Muscle layer of duodenum (tissue), 2 donors: ENCODE measurements around the gene POLRMT.

Source experiments
- H3K27ac ChIP-seq: one replicate; pipeline ENCODE4 v1.7.0; 2013; ENCODE audit warnings: mild to moderate bottlenecking, low read length
- H3K27me3 ChIP-seq: one replicate; pipeline ENCODE4 v1.7.0; 2013; ENCODE audit warnings: low read depth, mild to moderate bottlenecking, control low read depth, low read length
- H3K36me3 ChIP-seq, 2 donors: one replicate each; pipeline ENCODE4 v1.7.0; 2013; ENCODE audit warnings: low read length in 2 of 2, control low read depth in 1 of 2, mild to moderate bottlenecking in 1 of 2; ENCODE audit not compliant: insufficient read depth in 2 of 2, control insufficient read depth in 1 of 2
- H3K4me1 ChIP-seq, 2 donors: one replicate each; pipeline ENCODE4 v1.7.0; 2013; ENCODE audit warnings: low read length in 2 of 2, mild to moderate bottlenecking in 2 of 2, control low read depth in 1 of 2, moderate library complexity in 1 of 2; ENCODE audit not compliant: insufficient read depth in 2 of 2, control insufficient read depth in 1 of 2
- H3K4me3 ChIP-seq, 2 donors: one replicate each; pipeline ENCODE4 v1.7.0; 2013; ENCODE audit warnings: low read length in 2 of 2, low read depth in 1 of 2, mild to moderate bottlenecking in 1 of 2
- H3K9me3 ChIP-seq, 2 donors: one replicate each; pipeline ENCODE4 v1.7.0; 2013; ENCODE audit warnings: low read length in 2 of 2, control low read depth in 1 of 2, mild to moderate bottlenecking in 1 of 2; ENCODE audit not compliant: control insufficient read depth in 1 of 2
- donor health status: healthy.

The POLRMT gene

DNA sequence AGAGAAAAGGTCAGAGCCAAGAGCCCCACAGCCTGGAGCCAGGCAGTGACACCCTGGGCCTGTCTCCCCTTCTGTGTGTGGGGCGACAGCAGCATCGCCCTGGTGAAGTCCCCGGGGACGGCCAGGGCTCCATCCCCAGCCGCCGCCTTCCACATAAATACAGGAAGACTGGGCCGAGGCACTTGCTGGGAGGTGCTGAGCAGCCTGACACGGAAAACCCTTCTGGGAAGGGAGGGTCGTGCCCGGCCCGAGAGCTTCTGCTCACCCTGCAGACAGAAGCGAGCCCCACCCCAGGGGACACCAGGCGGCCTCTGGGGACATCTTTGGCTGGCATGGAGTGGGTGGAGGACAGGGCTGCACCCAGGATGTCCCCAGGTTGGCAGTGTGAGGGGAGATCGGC lies 11.5 kb upstream of the POLRMT start:
- Histone ChIP-seq H3K27me3 (no peaks in the 10 kb centered on the region), H3K9me3 (no peaks in the 10 kb centered on the region), H3K27ac (no peak overlapping the region), H3K36me3 (peaks cover 0 to 41% of the 10 kb centered on the region in 2 donors), H3K4me3 (no peak overlapping the region), H3K4me1 (no peaks in the 10 kb centered on the region)

DNA sequence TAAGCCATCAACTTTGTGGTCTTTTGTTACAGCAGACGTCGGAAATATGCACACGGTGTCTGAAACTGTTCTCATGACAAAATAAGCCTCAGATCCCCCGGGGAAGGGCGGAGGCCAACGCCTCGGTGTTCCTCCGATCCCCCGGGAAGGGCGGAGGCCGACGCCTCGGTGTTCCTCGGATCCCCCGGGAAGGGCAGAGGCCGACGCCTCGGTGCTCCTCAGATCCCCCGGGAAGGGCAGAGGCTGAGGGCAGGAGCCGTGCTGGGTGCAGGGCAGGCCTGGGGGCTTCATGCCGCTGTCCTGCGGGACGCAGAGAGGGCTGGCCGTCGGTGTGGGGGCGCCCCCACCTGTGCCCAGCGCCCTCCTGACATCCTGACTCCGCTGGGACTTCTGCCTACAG lies 11.0 kb upstream of the POLRMT start:
- Histone ChIP-seq H3K4me1 (peaks cover 0 to 1% of the 10 kb centered on the region in 2 donors), H3K9me3 (no peaks in the 10 kb centered on the region), H3K4me3 (no peak overlapping the region), H3K27ac (no peak overlapping the region), H3K36me3 (peaks cover 0 to 37% of the 10 kb centered on the region in 2 donors), H3K27me3 (no peaks in the 10 kb centered on the region)

- peaks cover 0 to 31% of the 10 kb centered on the region in 2 donors for H3K36me3 ChIP-seq
These were observed 10.4 kb upstream of the POLRMT start for GRCh38 chr19:643736-644135.

DNA sequence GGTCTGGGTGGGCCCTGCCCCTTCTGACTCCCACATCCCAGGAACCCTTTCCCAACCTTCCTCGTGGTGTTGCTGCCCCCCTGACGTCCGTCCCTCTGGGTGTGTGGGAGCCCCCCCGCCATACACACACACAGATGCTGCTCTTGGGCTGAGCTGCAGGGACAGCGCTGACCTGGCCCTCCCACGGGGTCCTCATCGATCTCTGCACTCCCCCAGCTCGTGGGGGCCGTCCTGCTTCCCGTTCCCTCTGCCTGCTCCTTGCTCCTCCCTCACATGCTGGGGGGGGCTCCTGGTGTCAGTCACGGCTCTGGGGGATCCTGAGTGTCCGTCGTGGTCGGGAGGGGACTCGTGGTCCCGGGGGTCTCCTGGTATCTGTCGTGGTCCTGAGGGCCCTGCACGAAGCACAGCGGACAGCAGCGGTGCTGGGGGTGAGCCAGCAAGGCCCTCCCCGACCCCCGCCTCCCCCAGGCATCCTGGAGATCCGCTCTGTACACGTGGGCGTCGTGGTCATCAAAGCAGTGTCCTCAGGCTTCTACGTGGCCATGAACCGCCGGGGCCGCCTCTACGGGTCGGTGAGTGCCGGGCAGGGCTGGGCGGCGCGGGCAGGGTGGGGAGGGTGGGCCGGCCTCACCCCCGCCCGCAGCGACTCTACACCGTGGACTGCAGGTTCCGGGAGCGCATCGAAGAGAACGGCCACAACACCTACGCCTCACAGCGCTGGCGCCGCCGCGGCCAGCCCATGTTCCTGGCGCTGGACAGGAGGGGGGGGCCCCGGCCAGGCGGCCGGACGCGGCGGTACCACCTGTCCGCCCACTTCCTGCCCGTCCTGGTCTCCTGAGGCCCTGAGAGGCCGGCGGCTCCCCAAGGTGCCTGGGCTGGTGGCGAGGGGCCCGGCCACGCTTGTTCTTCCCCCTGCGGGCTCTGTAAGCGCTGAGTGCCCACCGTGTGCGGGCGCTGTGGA lies 9.7 kb upstream of the POLRMT start:
- H3K27me3 ChIP-seq = no peaks in the 10 kb centered on the region
- H3K9me3 ChIP-seq = no peaks in the 10 kb centered on the region
- H3K36me3 ChIP-seq = peaks cover 0 to 25% of the 10 kb centered on the region in 2 donors
- H3K4me1 ChIP-seq = peaks cover 0 to 11% of the 10 kb centered on the region in 2 donors
- H3K4me3 ChIP-seq = no peak overlapping the region
- no peak overlapping the region for H3K27ac ChIP-seq

More at GRCh38 chr19:643736-644135, 10.4 kb upstream of the POLRMT start:
- Histone ChIP-seq H3K9me3 (no peaks in the 10 kb centered on the region), H3K4me1 (peaks cover 0 to 7% of the 10 kb centered on the region in 2 donors), H3K27me3 (no peaks in the 10 kb centered on the region), H3K4me3 (no peak overlapping the region), H3K27ac (no peak overlapping the region)

DNA sequence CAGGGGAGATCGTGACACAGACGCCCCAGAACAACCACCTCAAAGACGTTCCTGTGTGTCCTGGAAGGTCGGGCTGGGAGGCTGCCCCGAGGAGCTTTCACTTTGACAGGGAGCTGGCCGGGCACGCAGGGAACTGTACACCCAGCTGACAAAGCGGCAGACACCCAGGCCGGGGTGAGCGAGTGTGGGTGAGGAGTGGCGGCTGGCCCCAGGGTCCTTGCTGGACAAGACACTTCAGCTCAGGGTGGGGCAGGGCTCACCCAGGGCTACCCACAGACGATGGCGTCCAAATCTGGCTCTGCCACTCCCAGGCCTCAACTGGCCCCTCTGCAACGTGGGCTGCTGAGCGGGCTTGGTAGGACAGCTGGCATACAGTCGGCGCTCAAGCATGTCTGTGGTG lies 8.4 kb upstream of the POLRMT start:
- peaks cover 0 to 13% of the 10 kb centered on the region in 2 donors for H3K36me3 ChIP-seq
- H3K27me3 ChIP-seq = no peaks in the 10 kb centered on the region
- no peak overlapping the region for H3K27ac ChIP-seq
- H3K4me3 ChIP-seq = no peak overlapping the region
- H3K9me3 ChIP-seq = no peaks in the 10 kb centered on the region
- peaks cover 0 to 11% of the 10 kb centered on the region in 2 donors for H3K4me1 ChIP-seq

- Histone ChIP-seq H3K9me3 (no peaks in the 10 kb centered on the region), H3K27ac (no peak overlapping the region), H3K36me3 (peaks cover 0 to 6% of the 10 kb centered on the region in 2 donors), H3K4me3 (no peak overlapping the region), H3K27me3 (no peaks in the 10 kb centered on the region), H3K4me1 (peaks cover 0 to 11% of the 10 kb centered on the region in 2 donors)
These were observed 7.4 kb upstream of the POLRMT start for GRCh38 chr19:640606-641189.

DNA sequence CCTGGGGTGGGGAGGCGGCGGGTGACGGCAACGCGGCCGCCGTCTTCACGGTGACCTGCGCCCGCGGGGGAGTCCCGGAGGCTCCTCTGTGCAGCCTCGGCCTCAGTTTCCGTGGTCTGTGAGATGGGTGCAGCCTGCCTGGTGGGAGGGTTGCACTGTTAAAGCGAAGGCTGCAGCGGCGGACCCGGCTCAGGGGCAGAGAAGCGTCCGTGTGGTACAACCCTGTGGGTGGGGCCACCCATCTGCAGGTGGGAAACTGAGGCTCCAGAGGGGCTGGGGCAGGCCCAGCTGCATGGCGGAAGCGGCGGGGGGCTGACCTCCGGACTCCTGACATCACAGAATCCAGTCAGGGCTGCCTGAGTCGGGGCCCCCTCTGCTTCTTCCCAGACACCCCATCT lies 6.8 kb upstream of the POLRMT start:
- H3K27ac ChIP-seq = no peak overlapping the region
- H3K36me3 ChIP-seq = peaks cover 0 to 6% of the 10 kb centered on the region in 2 donors
- peaks cover 0 to 11% of the 10 kb centered on the region in 2 donors for H3K4me1 ChIP-seq
- H3K27me3 ChIP-seq = no peaks in the 10 kb centered on the region
- H3K4me3 ChIP-seq = peak overlapping the region in 1 of 2 donors; percentile 47
- no peaks in the 10 kb centered on the region for H3K9me3 ChIP-seq

DNA sequence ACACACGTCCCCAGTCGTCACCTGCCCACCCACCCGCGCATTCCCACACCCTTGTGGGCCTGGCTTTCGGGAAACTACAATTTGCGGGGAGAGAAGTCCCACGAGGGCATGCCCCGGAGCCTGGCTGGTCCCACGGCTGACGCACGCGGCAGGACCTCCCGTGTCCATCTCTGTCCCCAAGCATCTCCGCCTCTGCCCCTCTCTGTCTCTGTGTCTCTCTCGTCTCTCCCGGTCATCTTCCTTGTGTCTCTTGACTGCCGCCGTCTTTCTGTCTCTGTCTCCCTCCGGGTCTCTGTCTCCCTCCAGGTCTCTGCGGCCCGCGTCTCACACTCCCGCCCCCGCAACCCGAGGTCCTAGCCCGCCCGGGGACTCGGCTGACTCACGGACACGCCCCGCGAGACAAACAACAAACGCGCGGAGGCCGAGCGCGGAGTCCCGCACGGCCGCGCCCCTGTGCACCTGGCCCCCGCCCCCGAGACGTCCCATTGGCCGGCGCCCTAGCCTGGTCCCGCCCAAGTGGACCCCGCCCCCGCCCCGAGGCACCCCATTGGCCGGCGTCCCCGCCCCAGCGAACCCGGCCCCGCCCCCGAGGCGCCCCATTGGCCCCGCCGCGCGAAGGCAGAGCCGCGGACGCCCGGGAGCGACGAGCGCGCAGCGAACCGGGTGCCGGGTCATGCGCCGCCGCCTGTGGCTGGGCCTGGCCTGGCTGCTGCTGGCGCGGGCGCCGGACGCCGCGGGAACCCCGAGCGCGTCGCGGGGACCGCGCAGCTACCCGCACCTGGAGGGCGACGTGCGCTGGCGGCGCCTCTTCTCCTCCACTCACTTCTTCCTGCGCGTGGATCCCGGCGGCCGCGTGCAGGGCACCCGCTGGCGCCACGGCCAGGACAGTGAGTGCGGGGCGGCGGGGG lies 6.2 kb upstream of the POLRMT start, which contains the start of gene FGF22:
TSS of gene FGF22 (plus strand) at position 627 of the 908 bp plus-strand sequence. CDS start at position 674, 47 bp downstream.
- H3K27ac ChIP-seq = no peak within 1 kb of the TSS
- peak within 1 kb of the TSS; percentile 26 to 53 for H3K4me3 ChIP-seq
- H3K27me3 ChIP-seq = no peaks in the 10 kb centered on the region
- peaks cover 0 to 11% of the 10 kb centered on the region in 2 donors for H3K4me1 ChIP-seq
- H3K9me3 ChIP-seq = no peaks in the 10 kb centered on the region
- peaks cover 0 to under 1% of the 10 kb centered on the region in 2 donors for H3K36me3 ChIP-seq

GRCh38 chr19:638906-639252 lies 5.5 kb upstream of the POLRMT start:
- peaks cover 5 to 17% of the 10 kb centered on the region in 2 donors for H3K4me1 ChIP-seq
- no peaks in the 10 kb centered on the region for H3K9me3 ChIP-seq
- no peaks in the 10 kb centered on the region for H3K36me3 ChIP-seq
- no peaks in the 10 kb centered on the region for H3K27me3 ChIP-seq
- H3K4me3 ChIP-seq = peak overlapping the region in 1 of 2 donors; percentile 53
- no peak overlapping the region for H3K27ac ChIP-seq

DNA sequence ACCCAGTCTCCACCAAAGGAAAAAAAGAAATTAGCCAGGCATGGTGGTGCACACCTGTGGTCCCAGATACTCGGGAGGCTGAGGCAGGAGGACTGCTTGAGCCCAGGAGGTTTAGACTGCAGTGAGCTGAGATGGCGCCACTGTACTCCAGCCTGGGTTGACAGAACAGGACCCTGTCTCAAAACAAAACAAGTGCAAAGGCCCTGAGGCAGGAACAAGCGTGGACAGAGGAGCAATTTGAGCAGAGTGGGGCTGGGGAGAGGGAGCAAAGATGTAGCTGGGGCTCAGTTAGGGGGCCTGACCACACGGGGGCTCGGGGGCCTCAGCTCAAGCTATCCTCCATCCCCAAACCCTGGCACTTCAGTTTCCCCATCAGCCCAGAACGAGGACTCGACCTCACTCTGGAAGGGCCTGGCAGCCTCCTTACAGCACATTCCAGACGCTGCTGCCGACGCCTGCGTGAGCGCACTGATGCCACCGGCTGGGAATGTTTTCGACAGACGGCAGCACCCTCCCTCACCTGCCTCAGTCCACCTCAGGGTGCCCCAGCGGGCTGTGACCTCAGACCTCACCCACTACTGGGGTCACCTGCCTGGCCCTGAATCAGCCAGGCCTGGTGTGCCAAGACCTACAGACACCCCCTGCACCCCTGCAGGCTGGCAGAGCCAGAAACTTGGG lies 1.8 kb upstream of the POLRMT start:
- Histone ChIP-seq H3K9me3 (no peaks in the 10 kb centered on the region), H3K4me1 (peaks cover 6 to 36% of the 10 kb centered on the region in 2 donors), H3K36me3 (no peaks in the 10 kb centered on the region), H3K27me3 (no peaks in the 10 kb centered on the region), H3K4me3 (no peak overlapping the region), H3K27ac (no peak overlapping the region)
